Bladder microvascular endothelial cell (primary cell): ENCODE data around the gene ZNF778. TPM values are rescaled to one million over a fixed set of nuclear protein-coding genes. Genes with fewer than 3 reads are reported as not detected.

Experiments used
- total RNA-seq: library from RNA; depleted of rRNA; stranded (reverse); fragments of >200 nt; gene quantifications from 2 replicates; pipeline ENCODE4 v1.2.3, GENCODE V29; 2014

Gene ZNF778
- 5.7 and 18.1 TPM in 2 replicates for total RNA-seq

GRCh38 chr16:89217388-89218191, at the start of gene ZNF778:
TSS of gene ZNF778 (plus strand) at chr16:89217703. CDS start at chr16:89221128, 3,425 bp downstream.

GRCh38 chr16:89171216-89172170, 46.0 kb upstream of the ZNF778 start, which contains the start of gene CDH15:
TSS of gene CDH15 (plus strand) at chr16:89171748. CDS start at chr16:89171832, 84 bp downstream.

GRCh38 chr16:89200124-89200849, 17.2 kb upstream of the ZNF778 start, which contains the start of gene SLC22A31:
TSS of gene SLC22A31 (minus strand) at chr16:89200537. CDS start at chr16:89200501, 36 bp downstream.

Other genes with a start within 250 kb of the ZNF778 start
- under 0.01 and 0.06 TPM in 2 replicates for gene CBFA2T3, start 240.5 kb upstream of the ZNF778 start, total RNA-seq
- 18.6 and 29.5 TPM in 2 replicates for gene ACSF3, start 123.9 kb upstream of the ZNF778 start, total RNA-seq
- gene CDH15, start 46.0 kb upstream of the ZNF778 start, total RNA-seq, result 0.06 and 0.16 TPM in 2 replicates
- not detected in 2 replicates for gene SLC22A31, start 17.2 kb upstream of the ZNF778 start, total RNA-seq